Cardiac fibroblast (primary cell): ENCODE data around the gene ANKRD55.
A peak's percentile ranks its signal among the peaks of the same experiment; 100 is the strongest.

Experiments
- DNase-seq, 2 donors: peaks; one replicate each; pipeline versions ENCODE4 v3.0.0 to v3.0.0-alpha.2; 2010; ENCODE audit warnings: low read depth in 2 of 2
- H3K4me3 ChIP-seq, 2 donors: replicated peaks in 1 of 2; 1 replicate in 1 of 2; 2 replicates in 1 of 2; pipeline ENCODE4 v1.5.1; 2011; ENCODE audit warnings: low read depth in 2 of 2, low read length in 2 of 2, mild to moderate bottlenecking in 2 of 2, moderate library complexity in 1 of 2
- CTCF ChIP-seq: IDR thresholded peaks from one replicate; pipeline ENCODE4 v1.5.1; 2011; ENCODE audit warnings: low read depth, mild to moderate bottlenecking, low read length, inconsistent platforms

The ANKRD55 gene

GRCh38 chr5:56115589-56115988 is 117.5 kb downstream of the ANKRD55 start:
- no peak for DNase-seq
- TF ChIP-seq CTCF, result no peak
- H3K4me3 ChIP-seq, result no peak overlapping the region

DNA sequence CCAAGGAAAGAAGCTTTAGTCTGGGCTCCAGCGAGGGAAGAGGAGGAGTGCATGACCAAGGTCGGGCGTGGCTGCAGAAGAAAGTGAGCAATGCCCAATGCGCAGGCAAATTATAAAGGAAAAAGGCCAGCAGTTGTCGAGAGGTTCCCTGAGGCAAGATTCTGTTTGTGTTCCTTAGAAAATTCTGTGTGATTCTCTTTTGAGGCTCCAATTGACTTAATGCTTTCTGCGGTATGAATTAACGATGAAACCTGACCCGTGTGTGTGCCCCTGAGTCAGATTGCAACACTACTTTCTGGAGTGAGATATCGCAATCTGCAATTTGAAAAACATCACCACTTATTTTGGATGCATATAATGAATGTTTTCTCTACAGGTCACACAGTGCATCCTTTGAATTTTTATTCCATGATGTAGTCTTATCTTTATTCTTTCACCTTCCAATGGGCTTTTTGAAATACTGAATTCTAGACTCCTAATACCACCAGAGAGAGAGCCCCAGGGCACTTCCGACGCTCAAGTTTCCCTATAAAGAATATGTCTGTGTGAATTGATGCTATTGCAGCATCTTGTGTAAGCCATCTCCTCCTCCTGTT is 120.5 kb downstream of the ANKRD55 start:
- peak in 1 of 2 donors; percentile 57 for DNase-seq
- no peak for TF ChIP-seq CTCF
- H3K4me3 ChIP-seq, result no peak overlapping the region

DNA sequence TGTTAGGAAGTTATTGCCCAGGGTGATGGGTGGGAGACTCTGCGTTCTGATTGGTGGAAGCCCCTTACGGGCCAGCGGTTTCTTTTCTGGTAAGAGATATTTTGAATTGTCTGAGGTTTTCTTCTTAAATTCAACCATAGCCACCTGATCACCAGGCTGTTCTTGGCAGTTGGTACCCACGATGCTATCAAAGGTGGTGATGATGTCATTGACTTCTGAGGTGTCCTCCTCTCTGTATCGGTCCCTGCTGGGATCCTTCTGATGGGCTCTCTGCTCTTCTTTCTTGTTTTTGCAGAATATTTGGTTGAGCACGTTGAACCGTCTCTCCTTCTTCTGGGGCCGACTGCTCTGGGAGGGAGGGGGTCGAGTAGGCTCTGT is 121.7 kb downstream of the ANKRD55 start:
- H3K4me3 ChIP-seq, result no peak overlapping the region
- no peak for TF ChIP-seq CTCF
- DNase-seq, result no peak

DNA sequence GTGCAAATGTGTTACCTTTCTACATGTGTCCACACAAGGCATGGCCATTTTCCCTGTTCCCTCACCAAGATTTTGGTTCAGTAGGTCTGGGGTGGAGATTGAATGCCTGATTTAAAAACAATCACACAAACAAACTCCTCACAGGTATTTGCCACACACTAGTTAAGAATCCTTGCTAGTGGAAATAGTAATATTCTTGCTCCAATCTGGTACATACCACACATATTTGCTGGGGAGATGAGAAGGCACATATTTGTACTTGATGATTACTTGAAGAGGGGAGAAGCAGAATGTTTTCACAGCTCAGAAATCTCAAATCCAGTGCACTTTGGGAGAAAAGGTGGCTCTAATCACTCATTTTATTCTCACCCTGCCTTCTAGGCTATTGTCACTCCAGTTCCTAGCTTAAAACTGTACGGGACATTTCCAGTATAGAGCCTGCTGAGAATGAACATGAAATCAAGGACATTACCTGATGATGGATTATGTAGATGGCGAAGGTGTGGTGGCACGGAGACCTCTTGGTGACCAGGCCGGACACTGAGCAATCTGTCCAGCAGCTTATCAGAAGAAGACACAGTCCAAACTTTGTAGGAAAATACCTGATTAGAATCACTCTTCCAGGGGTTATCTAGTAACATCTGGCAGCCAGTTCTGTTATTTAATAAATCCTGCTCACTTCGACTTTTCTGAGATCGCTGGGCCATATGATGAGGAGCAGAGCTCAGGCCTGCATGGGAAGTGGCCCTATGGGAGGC is 122.3 kb downstream of the ANKRD55 start:
- no peak for TF ChIP-seq CTCF
- H3K4me3 ChIP-seq, result no peak overlapping the region
- DNase-seq, result peak; percentile 43 to 65

GRCh38 chr5:56108246-56108645 is 124.9 kb downstream of the ANKRD55 start:
- DNase-seq, result no peak
- no peak overlapping the region for H3K4me3 ChIP-seq
- no peak for TF ChIP-seq CTCF

GRCh38 chr5:56106837-56107236 is 126.3 kb downstream of the ANKRD55 start:
- TF ChIP-seq CTCF, result no peak
- DNase-seq, result no peak
- no peak overlapping the region for H3K4me3 ChIP-seq
